PC-3 (cell line): ENCODE data around the gene PLCL1. TPM values are rescaled to one million over a fixed set of nuclear protein-coding genes. Genes with fewer than 3 reads are reported as not detected.

Source experiments
- ATAC-seq: fragments of 200-7000 bp; cut with Tn5 transposase; 2 replicates; pipeline ENCODE4 v1.9.1; 2020; ENCODE audit warnings: mild to moderate bottlenecking, moderate library complexity
- BruUV-seq: library from RNA; stranded (reverse); fragments of 400-500 nt; replicated peaks from 2 replicates; lab custom pipeline; 2021; lab: Mats Ljungman, UMichigan
- CTCF ChIA-PET: fragments of 300-600 bp; sonication (Branson Sonifier 250); formaldehyde crosslinking; loops from one replicate; lab custom pipeline; 2022; ENCODE audit warnings: antibody characterized with exemption; lab: Charles Lee
- POLR2A ChIA-PET: fragments of 300-600 bp; sonication (Branson Sonifier 250); formaldehyde crosslinking; loops from one replicate; lab custom pipeline; 2022; ENCODE audit warnings: antibody characterized with exemption; ENCODE audit not compliant: unreplicated experiment; lab: Charles Lee
- DNase-seq: peaks from one replicate; pipeline ENCODE4 v3.0.0-alpha.2; 2015
- H2AFZ ChIP-seq: fragments of 300-600 bp; sonication (generic); 2 replicates; pipeline ENCODE4 v1.6.0; 2016; ENCODE audit warnings: antibody characterized with exemption, low read length
- H3F3A ChIP-seq: fragments of 300-600 bp; sonication (generic); one replicate; pipeline ENCODE4 v1.6.0; 2017; ENCODE audit warnings: antibody characterized with exemption, low read length, control low read depth, mild to moderate bottlenecking; ENCODE audit not compliant: unreplicated experiment
- H3K27ac ChIP-seq: fragments of 300-600 bp; sonication (generic); 2 replicates; pipeline ENCODE4 v1.5.1; 2016; ENCODE audit warnings: mild to moderate bottlenecking, low read length
- H3K27me3 ChIP-seq: fragments of 300-600 bp; sonication (generic); 2 replicates; pipeline ENCODE4 v1.6.1; 2016; ENCODE audit warnings: low read length, mixed read lengths
- H3K36me3 ChIP-seq: fragments of 300-600 bp; sonication (generic); 2 replicates; pipeline ENCODE4 v1.6.1; 2016; ENCODE audit warnings: low read depth, mixed run types, low read length, mixed read lengths
- H3K4me1 ChIP-seq: fragments of 300-600 bp; sonication (generic); 2 replicates; pipeline ENCODE4 v1.5.1; 2016; ENCODE audit warnings: low read length; ENCODE audit not compliant: insufficient read depth
- H3K4me2 ChIP-seq: fragments of 300-600 bp; sonication (generic); 2 replicates; pipeline ENCODE4 v1.6.0; 2016; ENCODE audit warnings: low read length
- H3K4me3 ChIP-seq: fragments of 300-600 bp; sonication (generic); 2 replicates; pipeline ENCODE4 v1.5.1; 2016; ENCODE audit warnings: mild to moderate bottlenecking, low read length, mixed read lengths
- H3K79me2 ChIP-seq: fragments of 300-600 bp; sonication (generic); 2 replicates; pipeline ENCODE4 v1.6.1; 2017; ENCODE audit warnings: low read length, mixed read lengths
- H3K9ac ChIP-seq: fragments of 300-600 bp; sonication (generic); 2 replicates; pipeline ENCODE4 v1.6.0; 2016; ENCODE audit warnings: mild to moderate bottlenecking, low read length
- H3K9me2 ChIP-seq: fragments of 300-600 bp; sonication (generic); replicated peaks from 2 replicates; pipeline ENCODE4 v1.6.1; 2016; ENCODE audit warnings: mixed run types, low read length, mixed read lengths
- H3K9me3 ChIP-seq: fragments of 300-600 bp; sonication (generic); 2 replicates; pipeline ENCODE4 v1.6.1; 2016; ENCODE audit warnings: low read length, mixed read lengths
- H4K20me1 ChIP-seq: fragments of 300-600 bp; sonication (generic); 2 replicates; pipeline ENCODE4 v1.6.1; 2016; ENCODE audit warnings: low read length, mixed read lengths
- CTCF ChIP-seq: fragments of 300-600 bp; sonication (generic); conservative IDR thresholded peaks from 2 replicates; pipeline ENCODE4 v1.5.1; 2017; ENCODE audit warnings: antibody characterized with exemption, low read depth, mild to moderate bottlenecking, low read length
- EZH2 ChIP-seq: fragments of 300-600 bp; sonication (generic); IDR thresholded peaks from one replicate; pipeline ENCODE4 v1.6.1; 2017; ENCODE audit warnings: antibody characterized with exemption, mild to moderate bottlenecking, low read length; ENCODE audit not compliant: unreplicated experiment
- EZH2phosphoT487 ChIP-seq: fragments of 300-600 bp; sonication (generic); IDR thresholded peaks from 2 replicates; pipeline ENCODE4 v1.6.1; 2018; ENCODE audit warnings: mild to moderate bottlenecking, antibody characterized with exemption, low read length, borderline replicate concordance
- intact Hi-C: fragments of 100-400 bp; cut with micrococcal nuclease; formaldehyde crosslinking; loops from 2 replicates; pipeline ENCODE4 v1.9.0; 2023
- total RNA-seq: library from RNA; depleted of rRNA; stranded (reverse); fragments of >200 nt; gene quantifications from 2 replicates; pipeline ENCODE4 v1.2.3, GENCODE V29; 2014

Gene PLCL1
- total RNA-seq, 1 experiment from 2014 or later: not detected

- peaks cover 9% of the 10 kb centered on the region for H3K27me3 ChIP-seq
- H2AFZ ChIP-seq: no peak overlapping the region
- H3K9me3 ChIP-seq: no peaks in the 10 kb centered on the region
- POLR2A ChIA-PET: no interaction called here
- H4K20me1 ChIP-seq: no peaks in the 10 kb centered on the region
- no peak for ATAC-seq
- H3K9ac ChIP-seq: no peak overlapping the region
- no peaks in the 10 kb centered on the region for H3F3A ChIP-seq
- no peaks in the 10 kb centered on the region for H3K4me1 ChIP-seq
- intact Hi-C loops: no loop called here
- CTCF ChIA-PET: no interaction called here
- H3K4me2 ChIP-seq: no peak overlapping the region
- H3K4me3 ChIP-seq: no peak overlapping the region
- no peaks in the 10 kb centered on the region for H3K79me2 ChIP-seq
- TF ChIP-seq CTCF (no peak), EZH2 (no peak), EZH2phosphoT487 (no peak)
- no TSS peak for BruUV-seq
- H3K27ac ChIP-seq: no peak overlapping the region
- no peaks in the 10 kb centered on the region for H3K36me3 ChIP-seq
- no peaks in the 10 kb centered on the region for H3K9me2 ChIP-seq
- DNase-seq: no peak
These were observed 168.2 kb downstream of the PLCL1 start for GRCh38 chr2:197972587-197972986.

GRCh38 chr2:197973772-197974171 lies 169.4 kb downstream of the PLCL1 start:
- H3K36me3 ChIP-seq: no peaks in the 10 kb centered on the region
- TF ChIP-seq CTCF: no peak
- TF ChIP-seq EZH2phosphoT487: no peak
- TF ChIP-seq EZH2: no peak
- no peaks in the 10 kb centered on the region for H4K20me1 ChIP-seq
- ChIA-PET CTCF (no interaction called here), POLR2A (no interaction called here)
- no peak overlapping the region for H3K27ac ChIP-seq
- no peak overlapping the region for H3K4me2 ChIP-seq
- no peak overlapping the region for H2AFZ ChIP-seq
- H3K27me3 ChIP-seq: peaks cover 14% of the 10 kb centered on the region
- H3K4me1 ChIP-seq: no peaks in the 10 kb centered on the region
- no peaks in the 10 kb centered on the region for H3K79me2 ChIP-seq
- no peaks in the 10 kb centered on the region for H3K9me2 ChIP-seq
- ATAC-seq (no peak), DNase-seq (no peak)
- no peaks in the 10 kb centered on the region for H3K9me3 ChIP-seq
- BruUV-seq: no TSS peak
- no peaks in the 10 kb centered on the region for H3F3A ChIP-seq
- intact Hi-C loops: no loop called here
- no peak overlapping the region for H3K4me3 ChIP-seq
- no peak overlapping the region for H3K9ac ChIP-seq

- Histone ChIP-seq H3K9me3 (no peaks in the 10 kb centered on the region), H3K4me2 (no peak overlapping the region), H3K79me2 (no peaks in the 10 kb centered on the region), H3K9ac (no peak overlapping the region), H2AFZ (no peak overlapping the region), H3F3A (no peaks in the 10 kb centered on the region), H3K27me3 (peaks cover 16% of the 10 kb centered on the region), H4K20me1 (no peaks in the 10 kb centered on the region), H3K4me1 (no peaks in the 10 kb centered on the region), H3K36me3 (no peaks in the 10 kb centered on the region), H3K27ac (no peak overlapping the region), H3K9me2 (no peaks in the 10 kb centered on the region), H3K4me3 (no peak overlapping the region)
- BruUV-seq: no TSS peak
- DNase-seq (no peak), ATAC-seq (no peak)
- TF ChIP-seq EZH2phosphoT487: no peak
- no peak for TF ChIP-seq CTCF
- no peak for TF ChIP-seq EZH2
- intact Hi-C loops: no loop called here
- POLR2A ChIA-PET: no interaction called here
- CTCF ChIA-PET: no interaction called here
These were observed 171.6 kb downstream of the PLCL1 start for GRCh38 chr2:197975931-197976519.
